AG09309 (cell line): ENCODE measurements around the gene GYS1.

Experiments
- DNase-seq: peaks from one replicate; pipeline ENCODE4 v3.0.0-alpha.2; 2010; ENCODE audit warnings: low read depth
- H3K4me3 ChIP-seq: 2 replicates; pipeline ENCODE4 v1.5.1; 2011; ENCODE audit warnings: mild to moderate bottlenecking, low read depth, low read length, moderate library complexity; ENCODE audit not compliant: control insufficient read depth
- TF ChIP-seq, protein P1 (sequence below): IDR thresholded peaks from 2 replicates; pipeline ENCODE4 v1.5.1; 2011; ENCODE audit warnings: mild to moderate bottlenecking, low read depth, low read length, inconsistent platforms; ENCODE audit not compliant: insufficient read depth, control insufficient read depth; ENCODE audit errors: missing control alignments

GYS1 gene

DNA sequence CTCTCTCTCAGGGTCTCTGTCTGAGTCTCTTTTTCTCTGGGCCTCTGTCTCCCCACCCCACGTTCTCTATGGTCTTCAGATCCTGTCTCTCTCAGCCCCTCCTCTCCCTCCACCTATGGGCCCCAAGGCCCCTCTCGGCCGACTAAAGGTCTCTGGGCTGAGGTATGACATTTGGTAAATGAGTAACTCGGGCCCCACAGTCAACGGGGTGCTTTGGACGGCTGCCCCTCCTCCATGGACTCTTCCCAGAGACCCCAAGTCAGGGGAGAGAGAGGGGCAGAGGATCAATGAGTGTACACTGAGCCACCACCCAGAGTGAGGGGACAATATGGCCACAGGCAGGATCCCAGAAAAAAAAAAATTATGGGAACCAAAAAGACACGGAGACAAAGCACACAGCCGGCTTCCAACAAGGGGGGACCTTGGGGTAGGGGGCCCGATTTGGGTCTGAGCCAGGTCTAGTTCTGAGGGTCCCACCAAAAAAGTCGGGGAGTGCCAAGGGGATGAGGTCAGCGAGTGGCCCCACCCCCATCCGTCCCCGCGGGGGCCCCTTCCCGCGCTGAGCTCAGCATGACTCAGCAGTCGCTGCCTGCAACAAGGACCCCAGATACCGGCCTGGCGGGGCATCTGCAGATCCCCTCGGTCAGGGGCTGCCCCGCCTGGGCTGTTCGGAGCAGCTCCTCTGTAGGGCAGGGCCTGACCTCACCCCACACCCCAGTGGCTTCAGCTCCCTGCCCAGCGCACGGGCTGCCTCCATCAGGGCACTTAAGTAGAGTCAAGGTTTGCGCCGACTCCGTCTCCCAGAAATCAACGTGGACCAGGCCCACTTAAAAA is 29.5 kb downstream of the GYS1 start:
- TF ChIP-seq, protein P1, sequence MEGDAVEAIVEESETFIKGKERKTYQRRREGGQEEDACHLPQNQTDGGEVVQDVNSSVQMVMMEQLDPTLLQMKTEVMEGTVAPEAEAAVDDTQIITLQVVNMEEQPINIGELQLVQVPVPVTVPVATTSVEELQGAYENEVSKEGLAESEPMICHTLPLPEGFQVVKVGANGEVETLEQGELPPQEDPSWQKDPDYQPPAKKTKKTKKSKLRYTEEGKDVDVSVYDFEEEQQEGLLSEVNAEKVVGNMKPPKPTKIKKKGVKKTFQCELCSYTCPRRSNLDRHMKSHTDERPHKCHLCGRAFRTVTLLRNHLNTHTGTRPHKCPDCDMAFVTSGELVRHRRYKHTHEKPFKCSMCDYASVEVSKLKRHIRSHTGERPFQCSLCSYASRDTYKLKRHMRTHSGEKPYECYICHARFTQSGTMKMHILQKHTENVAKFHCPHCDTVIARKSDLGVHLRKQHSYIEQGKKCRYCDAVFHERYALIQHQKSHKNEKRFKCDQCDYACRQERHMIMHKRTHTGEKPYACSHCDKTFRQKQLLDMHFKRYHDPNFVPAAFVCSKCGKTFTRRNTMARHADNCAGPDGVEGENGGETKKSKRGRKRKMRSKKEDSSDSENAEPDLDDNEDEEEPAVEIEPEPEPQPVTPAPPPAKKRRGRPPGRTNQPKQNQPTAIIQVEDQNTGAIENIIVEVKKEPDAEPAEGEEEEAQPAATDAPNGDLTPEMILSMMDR = no peak
- H3K4me3 ChIP-seq = peak overlapping the region; percentile 12
- DNase-seq = no peak

DNA sequence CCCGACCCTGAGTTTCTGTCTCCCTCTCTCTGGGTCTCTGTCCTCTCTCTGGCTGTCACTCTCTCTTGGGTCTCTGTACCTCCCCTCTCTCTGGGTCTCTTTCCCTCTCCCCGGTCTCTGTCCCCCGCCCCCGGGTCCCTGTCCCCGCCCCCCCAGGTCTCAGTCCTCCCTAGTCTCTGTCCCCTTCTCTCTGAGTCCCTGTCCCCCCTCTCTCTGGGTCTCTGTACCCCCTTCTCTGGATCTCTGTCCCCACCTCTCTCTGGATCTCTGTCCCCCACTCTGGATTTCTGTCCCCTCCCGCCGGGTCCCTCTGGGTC is 30.3 kb downstream of the GYS1 start:
- DNase-seq = no peak
- no peak overlapping the region for H3K4me3 ChIP-seq
- TF ChIP-seq, protein P1 = no peak

DNA sequence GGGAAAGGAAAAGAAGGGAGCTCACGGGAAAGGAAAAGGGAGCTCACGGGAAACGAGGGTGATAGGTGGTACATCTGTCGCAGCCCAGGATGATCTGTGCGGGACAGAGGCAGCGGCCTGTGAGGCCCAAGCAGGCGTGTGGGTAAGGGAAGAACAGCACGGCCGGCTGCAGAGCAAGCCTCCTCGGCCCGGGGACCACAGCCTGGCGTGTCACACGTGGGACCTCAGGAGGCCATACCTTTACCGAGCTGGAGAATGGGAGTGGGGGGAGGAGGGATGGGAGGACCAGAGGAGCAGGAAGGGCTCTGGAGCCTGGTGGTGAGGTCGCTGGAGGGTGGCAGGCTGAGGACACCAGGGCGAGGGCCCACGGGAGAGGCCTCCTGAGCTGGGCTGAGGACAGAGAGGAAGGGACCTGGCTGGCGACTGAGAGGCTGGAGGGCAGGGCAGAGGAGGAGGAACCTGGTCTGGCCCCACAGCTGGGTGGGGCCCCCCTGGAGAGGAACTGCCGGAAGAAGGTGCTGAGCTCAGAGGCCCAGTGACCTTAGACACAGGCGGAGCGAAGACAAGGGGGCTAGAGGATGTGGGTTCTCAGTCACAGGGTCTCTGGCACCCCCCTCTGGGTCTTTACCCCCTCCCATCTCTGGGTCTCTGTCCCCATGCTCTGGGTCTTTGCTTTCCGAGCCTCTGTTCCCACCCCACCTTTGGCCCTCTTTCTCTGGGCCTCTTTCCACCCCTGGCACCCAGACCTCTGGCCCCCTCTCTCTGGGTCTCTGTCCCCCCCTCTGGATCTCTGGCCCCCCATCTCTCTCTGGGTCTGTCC is 30.9 kb downstream of the GYS1 start:
- TF ChIP-seq, protein P1 = no peak
- H3K4me3 ChIP-seq = no peak overlapping the region
- no peak for DNase-seq

DNA sequence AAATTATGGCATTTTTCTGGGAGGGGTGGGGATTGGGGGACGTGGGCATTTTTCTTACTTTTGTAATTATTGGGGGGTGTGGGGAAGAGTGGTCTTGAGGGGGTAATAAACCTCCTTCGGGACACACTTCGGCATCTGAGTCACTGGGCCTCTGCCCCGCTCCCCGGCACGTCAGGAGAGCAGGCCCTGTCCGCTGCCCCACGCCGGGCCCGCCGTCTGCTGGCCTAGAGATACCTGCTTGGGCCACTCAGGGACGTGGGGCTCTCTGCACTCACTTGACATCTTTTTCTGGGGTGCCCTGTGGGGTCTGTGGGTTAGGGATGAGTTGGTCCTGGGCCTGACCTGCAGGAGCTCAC is 31.5 kb downstream of the GYS1 start:
- TF ChIP-seq, protein P1 = no peak
- no peak for DNase-seq
- H3K4me3 ChIP-seq = no peak overlapping the region

DNA sequence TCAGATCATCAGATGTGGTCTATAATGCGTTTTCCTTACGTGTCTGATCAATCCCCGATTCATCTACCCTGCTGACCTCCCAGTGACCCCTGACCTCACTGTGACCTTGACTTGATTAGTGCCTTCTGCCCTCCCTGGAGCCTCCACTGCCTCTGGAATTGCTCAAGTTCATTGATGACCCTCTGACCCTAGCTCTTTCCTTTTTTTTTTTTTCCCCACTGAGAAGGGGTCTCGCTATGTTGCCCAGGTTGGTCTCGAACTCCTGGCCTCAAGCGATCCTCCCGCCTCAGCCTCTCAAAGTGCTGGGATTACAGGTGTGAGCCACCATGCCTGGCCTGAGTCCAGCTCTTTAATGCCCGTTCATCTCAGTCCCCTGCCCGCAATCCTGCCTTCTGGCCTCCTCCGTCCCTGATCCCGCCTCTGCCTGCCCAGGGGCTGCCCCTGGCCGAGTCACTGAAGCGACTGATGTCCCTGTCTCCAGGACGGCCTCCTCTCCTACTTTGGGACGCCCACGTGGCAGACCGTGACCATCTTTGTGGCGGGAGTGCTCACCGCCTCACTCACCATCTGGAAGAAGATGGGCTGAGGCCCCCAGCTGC is 32.0 kb downstream of the GYS1 start:
- TF ChIP-seq, protein P1 = no peak
- no peak for DNase-seq
- H3K4me3 ChIP-seq = no peak overlapping the region

DNA sequence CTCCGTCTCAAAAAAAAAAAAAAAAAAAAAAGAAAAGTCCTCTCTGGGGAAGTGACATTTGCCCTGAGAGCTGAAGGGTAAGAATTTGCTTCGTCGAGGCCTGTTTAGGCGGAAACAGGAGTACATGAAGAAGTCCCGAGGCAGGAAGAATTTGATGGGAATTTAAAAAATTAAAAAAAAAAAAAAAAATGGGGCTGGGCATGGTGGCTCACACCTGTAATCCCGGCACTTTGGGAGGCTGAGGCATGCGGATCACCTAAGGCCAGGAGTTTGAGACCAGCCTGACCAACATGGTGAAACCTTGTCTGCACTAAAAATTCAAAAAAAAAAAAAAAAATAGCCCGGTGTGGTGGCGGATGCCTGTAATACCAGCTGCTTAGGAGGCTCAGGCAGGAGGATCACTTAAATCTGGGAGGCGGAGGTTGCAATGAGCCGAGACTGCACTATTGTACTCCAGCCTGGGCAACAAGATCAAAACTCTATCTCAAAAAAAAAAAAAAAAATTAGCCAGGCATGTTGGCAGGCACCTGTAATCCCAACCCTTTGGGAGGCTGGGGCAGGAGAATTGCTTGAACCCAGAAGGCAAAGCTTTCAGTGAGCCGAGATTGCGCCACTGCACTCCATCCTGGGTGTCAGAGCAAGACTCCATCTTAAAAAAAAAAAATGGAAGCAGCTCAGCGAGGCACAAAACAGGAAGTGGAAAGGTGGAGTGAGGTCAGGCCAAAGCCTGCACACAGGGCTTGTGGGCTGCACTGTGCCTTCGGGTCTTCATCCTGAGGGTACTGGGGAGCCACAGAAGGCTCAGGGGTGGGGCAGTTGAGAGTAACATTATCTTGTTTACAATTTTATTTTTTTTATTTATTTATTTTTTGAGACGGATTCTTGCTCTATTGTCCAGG is 33.5 kb downstream of the GYS1 start:
- no peak overlapping the region for H3K4me3 ChIP-seq
- TF ChIP-seq, protein P1 = no peak
- DNase-seq = no peak
